SH-SY5Y (cell line): ENCODE measurements around the gene WNT3.

Experiments
- GATA2 ChIP-seq: IDR thresholded peaks from 2 replicates; pipeline ENCODE4 v1.6.1; 2011; ENCODE audit warnings: mild to moderate bottlenecking, low read depth, low read length
- GATA3 ChIP-seq: IDR thresholded peaks from 2 replicates; pipeline ENCODE4 v1.6.1; 2011; ENCODE audit warnings: low read depth, mild to moderate bottlenecking, low read length, moderate library complexity

The WNT3 gene

GRCh38 chr17:46847204-46848191 is 29.0 kb upstream of the WNT3 start:
- no peak for TF ChIP-seq GATA3
- no peak for TF ChIP-seq GATA2

- TF ChIP-seq GATA2, result no peak
These were observed 24.3 kb upstream of the WNT3 start for GRCh38 chr17:46842835-46843234.

GRCh38 chr17:46841561-46842379 is 23.3 kb upstream of the WNT3 start:
- no peak for TF ChIP-seq GATA2

GRCh38 chr17:46839211-46839610 is 20.7 kb upstream of the WNT3 start:
- no peak for TF ChIP-seq GATA2
- TF ChIP-seq GATA3, result no peak

- no peak for TF ChIP-seq GATA3
- TF ChIP-seq GATA2, result no peak
These were observed 19.0 kb upstream of the WNT3 start for GRCh38 chr17:46837521-46837920.

- TF ChIP-seq GATA3 (no peak), GATA2 (no peak)
These were observed 18.0 kb upstream of the WNT3 start for GRCh38 chr17:46836500-46836899.

GRCh38 chr17:46834846-46835245 is 16.4 kb upstream of the WNT3 start:
- no peak for TF ChIP-seq GATA3
- no peak for TF ChIP-seq GATA2

- TF ChIP-seq GATA3, result no peak
- TF ChIP-seq GATA2, result no peak
These were observed 15.3 kb upstream of the WNT3 start for GRCh38 chr17:46833840-46834208.

- no peak for TF ChIP-seq GATA2
- no peak for TF ChIP-seq GATA3
These were observed 14.7 kb upstream of the WNT3 start for GRCh38 chr17:46832945-46833839.

- TF ChIP-seq GATA2 (no peak), GATA3 (no peak)
These were observed 13.9 kb upstream of the WNT3 start for GRCh38 chr17:46832331-46832821.

GRCh38 chr17:46831573-46832330 is 13.3 kb upstream of the WNT3 start:
- TF ChIP-seq GATA3, result no peak

GRCh38 chr17:46827274-46827673 is 8.8 kb upstream of the WNT3 start:
- TF ChIP-seq GATA2, result no peak
- TF ChIP-seq GATA3, result no peak

GRCh38 chr17:46826116-46826515 is 7.6 kb upstream of the WNT3 start:
- TF ChIP-seq GATA2 (no peak), GATA3 (no peak)
